ENCODE results near the gene CWC25.

The CWC25 gene

GRCh38 chr17:38773258-38773657 is 51.9 kb downstream of the CWC25 start:
- Histone ChIP-seq H3K4me1 (ENCODE audit: insufficient read depth, low read length) (no peaks in the 10 kb centered on the region), H3K27me3 (ENCODE audit: insufficient read depth, low read length) (no peaks in the 10 kb centered on the region), H3K27ac (ENCODE audit: low read length) (no peak overlapping the region), H3K4me3 (ENCODE audit: low read length) (no peak overlapping the region), H3K36me3 (ENCODE audit: insufficient read depth, low read depth, low read length) (peaks cover 93% of the 10 kb centered on the region), H3K9ac (ENCODE audit: low read depth, low read length) (no peak overlapping the region), H3K9me3 (ENCODE audit: insufficient read depth, low read depth, low read length) (no peaks in the 10 kb centered on the region)

- H3K4me3 ChIP-seq (ENCODE audit: low read length): no peak overlapping the region
- H3K27me3 ChIP-seq (ENCODE audit: insufficient read depth, low read length): no peaks in the 10 kb centered on the region
- no peaks in the 10 kb centered on the region for H3K9me3 ChIP-seq (ENCODE audit: insufficient read depth, low read depth, low read length)
- no peak overlapping the region; the same call in 1 of the 2 replicates for H3K9ac ChIP-seq (ENCODE audit: low read depth, low read length)
- peaks cover 94% of the 10 kb centered on the region for H3K36me3 ChIP-seq (ENCODE audit: insufficient read depth, low read depth, low read length)
- H3K4me1 ChIP-seq (ENCODE audit: insufficient read depth, low read length): no peaks in the 10 kb centered on the region
- no peak overlapping the region for H3K27ac ChIP-seq (ENCODE audit: low read length)
These were observed 56.7 kb downstream of the CWC25 start for GRCh38 chr17:38768417-38768816.

- Histone ChIP-seq H3K9ac (ENCODE audit: low read depth, low read length) (no peak overlapping the region), H3K27ac (ENCODE audit: low read length) (no peak overlapping the region), H3K4me3 (ENCODE audit: low read length) (no peak overlapping the region), H3K36me3 (ENCODE audit: insufficient read depth, low read depth, low read length) (peaks cover 89% of the 10 kb centered on the region), H3K4me1 (ENCODE audit: insufficient read depth, low read length) (no peaks in the 10 kb centered on the region), H3K27me3 (ENCODE audit: insufficient read depth, low read length) (no peaks in the 10 kb centered on the region), H3K9me3 (ENCODE audit: insufficient read depth, low read depth, low read length) (no peaks in the 10 kb centered on the region)
These were observed 58.8 kb downstream of the CWC25 start for GRCh38 chr17:38766341-38766740.

- Histone ChIP-seq H3K27me3 (ENCODE audit: insufficient read depth, low read length) (no peaks in the 10 kb centered on the region), H3K4me3 (ENCODE audit: low read length) (no peak overlapping the region), H3K4me1 (ENCODE audit: insufficient read depth, low read length) (no peaks in the 10 kb centered on the region), H3K27ac (ENCODE audit: low read length) (no peak overlapping the region), H3K9me3 (ENCODE audit: insufficient read depth, low read depth, low read length) (no peaks in the 10 kb centered on the region), H3K9ac (ENCODE audit: low read depth, low read length) (no peak overlapping the region), H3K36me3 (ENCODE audit: insufficient read depth, low read depth, low read length) (peaks cover 82% of the 10 kb centered on the region)
These were observed 62.9 kb downstream of the CWC25 start for GRCh38 chr17:38762231-38762630.

GRCh38 chr17:38761612-38762011 is 63.5 kb downstream of the CWC25 start:
- Histone ChIP-seq H3K4me1 (ENCODE audit: insufficient read depth, low read length) (no peaks in the 10 kb centered on the region), H3K4me3 (ENCODE audit: low read length) (no peak overlapping the region), H3K27ac (ENCODE audit: low read length) (no peak overlapping the region), H3K9me3 (ENCODE audit: insufficient read depth, low read depth, low read length) (no peaks in the 10 kb centered on the region), H3K36me3 (ENCODE audit: insufficient read depth, low read depth, low read length) (peaks cover 81% of the 10 kb centered on the region), H3K27me3 (ENCODE audit: insufficient read depth, low read length) (no peaks in the 10 kb centered on the region), H3K9ac (ENCODE audit: low read depth, low read length) (no peak overlapping the region)

- 0 out of 2 replicates have a peak, but pooled peaks cover 3% of the 10 kb centered on the region for H3K4me1 ChIP-seq (ENCODE audit: insufficient read depth, low read length)
- H3K27ac ChIP-seq (ENCODE audit: low read length): peak overlapping the region; percentile 1
- peaks cover 17% of the 10 kb centered on the region; the same call in 1 of the 2 replicates for H3K27me3 ChIP-seq (ENCODE audit: insufficient read depth, low read length)
- H3K9ac ChIP-seq (ENCODE audit: low read depth, low read length): peak overlapping the region; percentile 81; the same call in 1 of the 2 replicates
- peak overlapping the region; percentile 91 for H3K4me3 ChIP-seq (ENCODE audit: low read length)
- H3K36me3 ChIP-seq (ENCODE audit: insufficient read depth, low read depth, low read length): peaks cover 36% of the 10 kb centered on the region
- no peaks in the 10 kb centered on the region for H3K9me3 ChIP-seq (ENCODE audit: insufficient read depth, low read depth, low read length)
These were observed 72.0 kb downstream of the CWC25 start for GRCh38 chr17:38753071-38753506.

GRCh38 chr17:38752308-38753070 is 72.6 kb downstream of the CWC25 start, which contains the start of gene PSMB3:
Gene PSMB3 (plus strand): TSS chr17:38752741. CDS start chr17:38752827, 86 bp downstream.
- H3K9ac ChIP-seq (ENCODE audit: low read depth, low read length): peak within 1 kb of the TSS; percentile 95
- no peaks in the 10 kb centered on the region for H3K9me3 ChIP-seq (ENCODE audit: insufficient read depth, low read depth, low read length)
- peaks cover 31% of the 10 kb centered on the region for H3K36me3 ChIP-seq (ENCODE audit: insufficient read depth, low read depth, low read length)
- peak within 1 kb of the TSS; percentile 64 for H3K27ac ChIP-seq (ENCODE audit: low read length)
- H3K27me3 ChIP-seq (ENCODE audit: insufficient read depth, low read length): peaks cover 17% of the 10 kb centered on the region; the same call in 1 of the 2 replicates
- peak within 1 kb of the TSS; percentile 91 for H3K4me3 ChIP-seq (ENCODE audit: low read length)
- 0 out of 2 replicates have a peak, but pooled peaks cover 3% of the 10 kb centered on the region for H3K4me1 ChIP-seq (ENCODE audit: insufficient read depth, low read length)

GRCh38 chr17:38751808-38752307 is 73.3 kb downstream of the CWC25 start:
- peaks cover 27% of the 10 kb centered on the region for H3K36me3 ChIP-seq (ENCODE audit: insufficient read depth, low read depth, low read length)
- H3K4me1 ChIP-seq (ENCODE audit: insufficient read depth, low read length): peaks cover 3% of the 10 kb centered on the region; the same call in 1 of the 2 replicates
- peak overlapping the region; percentile 91 for H3K4me3 ChIP-seq (ENCODE audit: low read length)
- peaks cover 17% of the 10 kb centered on the region; the same call in 1 of the 2 replicates for H3K27me3 ChIP-seq (ENCODE audit: insufficient read depth, low read length)
- H3K9me3 ChIP-seq (ENCODE audit: insufficient read depth, low read depth, low read length): no peaks in the 10 kb centered on the region
- H3K27ac ChIP-seq (ENCODE audit: low read length): peak overlapping the region; percentile 64
- H3K9ac ChIP-seq (ENCODE audit: low read depth, low read length): peak overlapping the region; percentile 95

GRCh38 chr17:38751144-38751807 is 73.8 kb downstream of the CWC25 start:
- no peak overlapping the region for H3K27ac ChIP-seq (ENCODE audit: low read length)
- peak overlapping the region; percentile 91 for H3K4me3 ChIP-seq (ENCODE audit: low read length)
- H3K4me1 ChIP-seq (ENCODE audit: insufficient read depth, low read length): peaks cover 9% of the 10 kb centered on the region; the same call in 1 of the 2 replicates
- H3K9ac ChIP-seq (ENCODE audit: low read depth, low read length): peak overlapping the region; percentile 48; the same call in 1 of the 2 replicates
- H3K9me3 ChIP-seq (ENCODE audit: insufficient read depth, low read depth, low read length): no peaks in the 10 kb centered on the region
- peaks cover 17% of the 10 kb centered on the region; the same call in 1 of the 2 replicates for H3K27me3 ChIP-seq (ENCODE audit: insufficient read depth, low read length)
- H3K36me3 ChIP-seq (ENCODE audit: insufficient read depth, low read depth, low read length): peaks cover 22% of the 10 kb centered on the region
